GM12878 (cell line): ENCODE results near the gene ASH1L. TPM values are rescaled to one million over a fixed set of nuclear protein-coding genes. Genes with fewer than 3 reads are reported as not detected.

ENCODE experiments used
- ATAC-seq: fragments of 200-7000 bp; cut with Tn5 transposase; 3 replicates; pipeline ENCODE4 v1.9.1; 2020; ENCODE audit warnings: mild to moderate bottlenecking, moderate library complexity
- BruUV-seq: library from RNA; stranded (reverse); fragments of 400-500 nt; replicated peaks from 2 replicates; lab custom pipeline; 2021; lab: Mats Ljungman, UMichigan
- CTCF ChIA-PET: fragments of 300-600 bp; sonication (Branson Sonifier 250); formaldehyde crosslinking; extraction: SDS; loops from one replicate; lab custom pipeline; 2021; ENCODE audit warnings: inconsistent platforms; lab: Yijun Ruan, JAX
- POLR2A ChIA-PET: fragments of 350-600 bp; formaldehyde crosslinking; extraction: SDS; loops from one replicate; lab custom pipeline; 2021; ENCODE audit warnings: inconsistent platforms; lab: Charles Lee
- RAD21 ChIA-PET: fragments of 300-600 bp; sonication (Branson Sonifier 250); formaldehyde crosslinking; loops from one replicate; lab custom pipeline; 2023; ENCODE audit warnings: antibody characterized with exemption; ENCODE audit not compliant: unreplicated experiment; lab: Charles Lee
- SMC1A ChIA-PET: fragments of 300-600 bp; sonication (Branson Sonifier 250); formaldehyde crosslinking; loops from one replicate; lab custom pipeline; 2023; ENCODE audit not compliant: unreplicated experiment, uncharacterized antibody; lab: Charles Lee
- DNase-seq: peaks from one replicate; pipeline ENCODE4 v3.0.0-alpha.2; 2011; ENCODE audit warnings: low read depth, low spot score
- FAIRE-seq: peaks from 3 replicates; lab custom pipeline; 2011; peaks lifted over from hg19 to GRCh38; lab: Jason Lieb, UNC
- H2AFZ ChIP-seq: 2 replicates; pipeline ENCODE4 v1.6.0; 2011; ENCODE audit warnings: low read depth, low read length, control low read depth; ENCODE audit not compliant: control insufficient read depth
- H3K27ac ChIP-seq: 2 replicates; pipeline ENCODE4 v1.5.1; 2011; ENCODE audit warnings: control low read depth; ENCODE audit not compliant: control insufficient read depth, insufficient read depth
- H3K27me3 ChIP-seq, 2 experiments: replicated peaks in 1 of 2; 2 replicates each; pipeline versions ENCODE4 v1.6.0 to v1.6.1; 2011; ENCODE audit warnings: low read length in 1 of 2; ENCODE audit not compliant: control insufficient read depth in 2 of 2, insufficient read depth in 2 of 2
- H3K36me3 ChIP-seq, 2 experiments: 2 replicates each; pipeline ENCODE4 v1.5.1; 2011; ENCODE audit warnings: low read length in 1 of 2; ENCODE audit not compliant: control insufficient read depth in 2 of 2, insufficient read depth in 2 of 2
- H3K4me1 ChIP-seq: 2 replicates; pipeline ENCODE4 v1.6.1; 2011; ENCODE audit warnings: mild to moderate bottlenecking, low read length, moderate library complexity, mixed read lengths; ENCODE audit not compliant: control insufficient read depth, insufficient read depth
- H3K4me2 ChIP-seq: 2 replicates; pipeline ENCODE4 v1.6.0; 2011; ENCODE audit warnings: control low read depth; ENCODE audit not compliant: control insufficient read depth, insufficient read depth
- H3K4me3 ChIP-seq: fragments of 200-600 bp; sonication (generic); 2 replicates; pipeline ENCODE4 v1.5.1; 2016
- H3K79me2 ChIP-seq: 2 replicates; pipeline ENCODE4 v1.6.0; 2011; ENCODE audit warnings: low read length; ENCODE audit not compliant: control insufficient read depth, insufficient read depth
- H3K9ac ChIP-seq: 2 replicates; pipeline ENCODE4 v1.8.0; 2011; ENCODE audit warnings: low read length, control low read depth, mixed read lengths; ENCODE audit not compliant: control insufficient read depth, insufficient read depth
- H3K9me3 ChIP-seq: replicated peaks from 3 replicates; pipeline ENCODE4 v1.5.1; 2011; ENCODE audit warnings: mild to moderate bottlenecking, low read length; ENCODE audit not compliant: control insufficient read depth, insufficient read depth
- H4K20me1 ChIP-seq: 2 replicates; pipeline ENCODE4 v1.6.0; 2011; ENCODE audit not compliant: control insufficient read depth, insufficient read depth
- BHLHE40 ChIP-seq, 2 experiments: fragments of 450-650 bp in 1 of 2; IDR thresholded peaks; 2 replicates each; pipeline ENCODE4 v1.6.1; 2011 to 2017; ENCODE audit warnings: low read depth in 2 of 2, borderline replicate concordance in 1 of 2, improper control_type of control experiment in 1 of 2, low read length in 1 of 2, mild to moderate bottlenecking in 1 of 2
- CHD2 ChIP-seq: IDR thresholded peaks from 2 replicates; pipeline ENCODE4 v1.6.1; 2011; ENCODE audit warnings: low read depth, low read length, improper control_type of control experiment, borderline replicate concordance
- NFYB ChIP-seq: IDR thresholded peaks from 2 replicates; pipeline ENCODE4 v1.6.1; 2011; ENCODE audit warnings: low read depth, mild to moderate bottlenecking, low read length, improper control_type of control experiment, moderate library complexity; ENCODE audit not compliant: insufficient read depth
- NR2C1 ChIP-seq: fragments of 450-650 bp; IDR thresholded peaks from 2 replicates; pipeline ENCODE4 v1.6.1; 2017; ENCODE audit warnings: antibody characterized with exemption, mild to moderate bottlenecking, moderate library complexity
- POU2F2 ChIP-seq: IDR thresholded peaks from 3 replicates; pipeline ENCODE4 v1.6.1; 2011; ENCODE audit warnings: low read depth, mild to moderate bottlenecking, low read length, borderline replicate concordance
- RELA ChIP-seq: fragments of 450-650 bp; IDR thresholded peaks from 2 replicates; pipeline ENCODE4 v1.8.0; 2014; ENCODE audit warnings: borderline replicate concordance; ENCODE audit not compliant: partially characterized antibody
- SIN3A ChIP-seq: IDR thresholded peaks from 2 replicates; pipeline ENCODE4 v1.6.1; 2012; ENCODE audit warnings: low read depth, low read length, improper control_type of control experiment
- SREBF1 ChIP-seq: IDR thresholded peaks from 2 replicates; pipeline ENCODE4 v1.6.1; 2012; ENCODE audit warnings: mild to moderate bottlenecking, low read length
- TAF1 ChIP-seq: IDR thresholded peaks from 2 replicates; pipeline ENCODE4 v1.6.1; 2011; ENCODE audit warnings: mild to moderate bottlenecking, low read depth, low read length, borderline replicate concordance
- WGBS: methylation state at CpG from one replicate; pipeline ENCODE4 v1.1.6; 2016; ENCODE audit warnings: low lambda C conversion rate; ENCODE audit not compliant: insufficient replicate concordance, insufficient coverage; ENCODE audit errors: missing lambda C conversion rate; 5-methylcytosine and 5-hydroxymethylcytosine counted together
- in situ Hi-C: fragments of 300-500 bp; cut with MboI; formaldehyde crosslinking; loops from 9 replicates; pipeline ENCODE4 v1.14.3; 2018; ENCODE audit warnings: mixed read lengths
- intact Hi-C: fragments of 100-400 bp; cut with micrococcal nuclease; formaldehyde crosslinking; loops from one replicate; pipeline ENCODE4 v1.14.2; 2022; ENCODE audit not compliant: unreplicated experiment
- polyA plus RNA-seq, 11 experiments: library from polyadenylated mRNA; depleted of rRNA in 4 of 11; unstranded in 6 of 11; stranded (reverse) in 5 of 11; fragments of >200 nt; fragmentation: Nextera tagmentation in 4 of 11; fragmentation: Illumina TruSeq in 1 of 11; extraction: Ambion mirVana in 4 of 11; extraction: Trizol in 1 of 11; gene quantifications; 1 replicate in 1 of 11; 2 replicates in 10 of 11; pipeline versions ENCODE4 v1.2.1 to v1.2.3, GENCODE V29; 2011 to 2016; ENCODE audit warnings: inconsistent platforms in 2 of 11, missing spikeins in 2 of 11, low read depth in 1 of 11
- total RNA-seq, 4 experiments: library from RNA; depleted of rRNA in 3 of 4; stranded (reverse); fragments of >200 nt in 3 of 4; fragmentation: Illumina TruSeq in 1 of 4; extraction: Trizol in 1 of 4; gene quantifications; 2 replicates each; pipeline versions ENCODE4 v1.2.1 to v1.2.3, GENCODE V29; 2013 to 2021
- TF ChIP-seq, protein P1 (sequence below): fragments of 450-650 bp; IDR thresholded peaks from 2 replicates; pipeline ENCODE4 v1.6.1; 2017; ENCODE audit warnings: low read depth, mild to moderate bottlenecking, moderate library complexity
- TF ChIP-seq, protein P2 (sequence below): fragments of 150-350 bp; IDR thresholded peaks from 2 replicates; pipeline ENCODE4 v1.6.1; 2016; ENCODE audit warnings: low read depth, low read length
- TF ChIP-seq, protein P3 (sequence below): fragments of 450-650 bp; formaldehyde crosslinking; IDR thresholded peaks from 2 replicates; pipeline ENCODE4 v1.5.0; 2022; ENCODE audit warnings: mild to moderate bottlenecking, missing genetic modification characterization
- TF ChIP-seq, protein P4 (sequence below): fragments of 450-650 bp; IDR thresholded peaks from 2 replicates; pipeline ENCODE4 v1.6.1; 2017; ENCODE audit warnings: mild to moderate bottlenecking

Gene ASH1L
- total and polyA plus RNA-seq, 10 of the 15 experiments (the other 5 are each of a cell fraction or from before 2014, with no cell fraction given) = 1.7 to 23.9 (median 16.6) TPM

DNA sequence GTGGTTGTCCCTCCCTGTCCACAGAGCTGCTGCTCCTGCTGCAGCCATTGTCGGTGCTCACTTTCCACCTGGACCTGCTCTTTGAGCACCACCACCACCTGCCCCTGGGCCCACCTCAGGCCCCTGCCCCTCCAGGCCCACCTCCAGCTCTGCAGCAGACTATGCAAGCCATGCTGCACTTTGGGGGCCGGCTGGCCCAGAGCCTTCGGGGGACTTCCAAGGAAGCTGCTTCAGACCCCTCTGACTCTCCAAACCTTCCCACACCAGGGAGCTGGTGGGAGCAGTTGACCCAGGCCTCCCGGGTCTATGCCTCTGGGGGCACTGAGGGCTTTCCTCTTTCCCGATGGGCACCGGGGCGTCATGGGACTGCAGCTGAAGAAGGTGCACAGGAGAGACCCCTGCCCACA is 236.0 kb downstream of the ASH1L start:
- BruUV-seq = no TSS peak
- H3K9me3 ChIP-seq = no peaks in the 10 kb centered on the region
- no peaks in the 10 kb centered on the region; the same call in 1 of the 2 replicates for H3K79me2 ChIP-seq
- no peak overlapping the region for H3K4me3 ChIP-seq
- ATAC-seq (no peak), FAIRE-seq (no peak), DNase-seq (no peak)
- TF ChIP-seq NR2C1 (no peak), SIN3A (no peak), NFYB (no peak), BHLHE40 (IDR thresholded peaks at IDR 0.05; ENCODE audit: borderline replicate concordance in 1 of 2, low read depth in 2 of 2, low read length in 1 of 2) (no peak), POU2F2 (no peak), SREBF1 (no peak), CHD2 (no peak), TAF1 (no peak), RELA (no peak)
- TF ChIP-seq, protein P1, sequence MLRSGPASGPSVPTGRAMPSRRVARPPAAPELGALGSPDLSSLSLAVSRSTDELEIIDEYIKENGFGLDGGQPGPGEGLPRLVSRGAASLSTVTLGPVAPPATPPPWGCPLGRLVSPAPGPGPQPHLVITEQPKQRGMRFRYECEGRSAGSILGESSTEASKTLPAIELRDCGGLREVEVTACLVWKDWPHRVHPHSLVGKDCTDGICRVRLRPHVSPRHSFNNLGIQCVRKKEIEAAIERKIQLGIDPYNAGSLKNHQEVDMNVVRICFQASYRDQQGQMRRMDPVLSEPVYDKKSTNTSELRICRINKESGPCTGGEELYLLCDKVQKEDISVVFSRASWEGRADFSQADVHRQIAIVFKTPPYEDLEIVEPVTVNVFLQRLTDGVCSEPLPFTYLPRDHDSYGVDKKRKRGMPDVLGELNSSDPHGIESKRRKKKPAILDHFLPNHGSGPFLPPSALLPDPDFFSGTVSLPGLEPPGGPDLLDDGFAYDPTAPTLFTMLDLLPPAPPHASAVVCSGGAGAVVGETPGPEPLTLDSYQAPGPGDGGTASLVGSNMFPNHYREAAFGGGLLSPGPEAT = no peak
- TF ChIP-seq, protein P2, sequence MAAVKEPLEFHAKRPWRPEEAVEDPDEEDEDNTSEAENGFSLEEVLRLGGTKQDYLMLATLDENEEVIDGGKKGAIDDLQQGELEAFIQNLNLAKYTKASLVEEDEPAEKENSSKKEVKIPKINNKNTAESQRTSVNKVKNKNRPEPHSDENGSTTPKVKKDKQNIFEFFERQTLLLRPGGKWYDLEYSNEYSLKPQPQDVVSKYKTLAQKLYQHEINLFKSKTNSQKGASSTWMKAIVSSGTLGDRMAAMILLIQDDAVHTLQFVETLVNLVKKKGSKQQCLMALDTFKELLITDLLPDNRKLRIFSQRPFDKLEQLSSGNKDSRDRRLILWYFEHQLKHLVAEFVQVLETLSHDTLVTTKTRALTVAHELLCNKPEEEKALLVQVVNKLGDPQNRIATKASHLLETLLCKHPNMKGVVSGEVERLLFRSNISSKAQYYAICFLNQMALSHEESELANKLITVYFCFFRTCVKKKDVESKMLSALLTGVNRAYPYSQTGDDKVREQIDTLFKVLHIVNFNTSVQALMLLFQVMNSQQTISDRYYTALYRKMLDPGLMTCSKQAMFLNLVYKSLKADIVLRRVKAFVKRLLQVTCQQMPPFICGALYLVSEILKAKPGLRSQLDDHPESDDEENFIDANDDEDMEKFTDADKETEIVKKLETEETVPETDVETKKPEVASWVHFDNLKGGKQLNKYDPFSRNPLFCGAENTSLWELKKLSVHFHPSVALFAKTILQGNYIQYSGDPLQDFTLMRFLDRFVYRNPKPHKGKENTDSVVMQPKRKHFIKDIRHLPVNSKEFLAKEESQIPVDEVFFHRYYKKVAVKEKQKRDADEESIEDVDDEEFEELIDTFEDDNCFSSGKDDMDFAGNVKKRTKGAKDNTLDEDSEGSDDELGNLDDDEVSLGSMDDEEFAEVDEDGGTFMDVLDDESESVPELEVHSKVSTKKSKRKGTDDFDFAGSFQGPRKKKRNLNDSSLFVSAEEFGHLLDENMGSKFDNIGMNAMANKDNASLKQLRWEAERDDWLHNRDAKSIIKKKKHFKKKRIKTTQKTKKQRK = no peak
- TF ChIP-seq, protein P3, sequence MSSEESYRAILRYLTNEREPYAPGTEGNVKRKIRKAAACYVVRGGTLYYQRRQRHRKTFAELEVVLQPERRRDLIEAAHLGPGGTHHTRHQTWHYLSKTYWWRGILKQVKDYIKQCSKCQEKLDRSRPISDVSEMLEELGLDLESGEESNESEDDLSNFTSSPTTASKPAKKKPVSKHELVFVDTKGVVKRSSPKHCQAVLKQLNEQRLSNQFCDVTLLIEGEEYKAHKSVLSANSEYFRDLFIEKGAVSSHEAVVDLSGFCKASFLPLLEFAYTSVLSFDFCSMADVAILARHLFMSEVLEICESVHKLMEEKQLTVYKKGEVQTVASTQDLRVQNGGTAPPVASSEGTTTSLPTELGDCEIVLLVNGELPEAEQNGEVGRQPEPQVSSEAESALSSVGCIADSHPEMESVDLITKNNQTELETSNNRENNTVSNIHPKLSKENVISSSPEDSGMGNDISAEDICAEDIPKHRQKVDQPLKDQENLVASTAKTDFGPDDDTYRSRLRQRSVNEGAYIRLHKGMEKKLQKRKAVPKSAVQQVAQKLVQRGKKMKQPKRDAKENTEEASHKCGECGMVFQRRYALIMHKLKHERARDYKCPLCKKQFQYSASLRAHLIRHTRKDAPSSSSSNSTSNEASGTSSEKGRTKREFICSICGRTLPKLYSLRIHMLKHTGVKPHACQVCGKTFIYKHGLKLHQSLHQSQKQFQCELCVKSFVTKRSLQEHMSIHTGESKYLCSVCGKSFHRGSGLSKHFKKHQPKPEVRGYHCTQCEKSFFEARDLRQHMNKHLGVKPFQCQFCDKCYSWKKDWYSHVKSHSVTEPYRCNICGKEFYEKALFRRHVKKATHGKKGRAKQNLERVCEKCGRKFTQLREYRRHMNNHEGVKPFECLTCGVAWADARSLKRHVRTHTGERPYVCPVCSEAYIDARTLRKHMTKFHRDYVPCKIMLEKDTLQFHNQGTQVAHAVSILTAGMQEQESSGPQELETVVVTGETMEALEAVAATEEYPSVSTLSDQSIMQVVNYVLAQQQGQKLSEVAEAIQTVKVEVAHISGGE (CRISPR knock-in tag) = no peak
- TF ChIP-seq, protein P4, sequence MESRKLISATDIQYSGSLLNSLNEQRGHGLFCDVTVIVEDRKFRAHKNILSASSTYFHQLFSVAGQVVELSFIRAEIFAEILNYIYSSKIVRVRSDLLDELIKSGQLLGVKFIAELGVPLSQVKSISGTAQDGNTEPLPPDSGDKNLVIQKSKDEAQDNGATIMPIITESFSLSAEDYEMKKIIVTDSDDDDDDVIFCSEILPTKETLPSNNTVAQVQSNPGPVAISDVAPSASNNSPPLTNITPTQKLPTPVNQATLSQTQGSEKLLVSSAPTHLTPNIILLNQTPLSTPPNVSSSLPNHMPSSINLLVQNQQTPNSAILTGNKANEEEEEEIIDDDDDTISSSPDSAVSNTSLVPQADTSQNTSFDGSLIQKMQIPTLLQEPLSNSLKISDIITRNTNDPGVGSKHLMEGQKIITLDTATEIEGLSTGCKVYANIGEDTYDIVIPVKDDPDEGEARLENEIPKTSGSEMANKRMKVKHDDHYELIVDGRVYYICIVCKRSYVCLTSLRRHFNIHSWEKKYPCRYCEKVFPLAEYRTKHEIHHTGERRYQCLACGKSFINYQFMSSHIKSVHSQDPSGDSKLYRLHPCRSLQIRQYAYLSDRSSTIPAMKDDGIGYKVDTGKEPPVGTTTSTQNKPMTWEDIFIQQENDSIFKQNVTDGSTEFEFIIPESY = no peak
- in situ Hi-C loops = no loop called here
- peaks cover 7 to 13% of the 10 kb centered on the region in 2 experiments; a peak in 3 of 4 replicates for H3K36me3 ChIP-seq
- ChIA-PET POLR2A (interaction anchor here (0.5 to 1.0 kb wide), 3 partner anchors 60 to 279 kb away, joined by 3 to 4 read pairs (median 3); no protein-coding TSS in a partner anchor), CTCF (interaction anchor here (9.6 kb wide), 1 partner anchor 74 kb away, joined by 225 read pairs; the partner anchor contains the start of gene ENTREP3), SMC1A (interaction anchor here (1.5 kb wide), 1 partner anchor 178 kb away, joined by 3 read pairs; no protein-coding TSS in a partner anchor), RAD21 (no interaction called here)
- H3K27ac ChIP-seq = no peak overlapping the region
- H3K4me1 ChIP-seq = peaks cover 7% of the 10 kb centered on the region
- no peak overlapping the region for H2AFZ ChIP-seq
- 84% methylated on average over 7 of the region's 7 CpGs for WGBS
- no peak overlapping the region for H3K4me2 ChIP-seq
- no peaks in the 10 kb centered on the region for H3K27me3 ChIP-seq
- H4K20me1 ChIP-seq = no peaks in the 10 kb centered on the region
- no peak overlapping the region for H3K9ac ChIP-seq
- intact Hi-C loops = no loop called here
